Ramos (cell line): ENCODE results near the gene CAPRIN2.

ENCODE experiments used
- in situ Hi-C: fragments of 300-500 bp; cut with MboI; formaldehyde crosslinking; loops from one replicate; pipeline ENCODE4 v1.14.3; 2022; ENCODE audit warnings: low sequenced_read_pairs; ENCODE audit not compliant: unreplicated experiment

The CAPRIN2 gene

GRCh38 chr12:30769802-30770201, 15.1 kb upstream of the CAPRIN2 start:
- in situ Hi-C loops, result no loop called here

- in situ Hi-C loops, result no loop called here
These were observed 9.5 kb upstream of the CAPRIN2 start for GRCh38 chr12:30764251-30764650.

- in situ Hi-C loops, result no loop called here
These were observed 8.3 kb upstream of the CAPRIN2 start for GRCh38 chr12:30763053-30763452.

- in situ Hi-C loops, result no loop called here
These were observed 7.0 kb upstream of the CAPRIN2 start for GRCh38 chr12:30761730-30762129.

- in situ Hi-C loops, result no loop called here
These were observed 2.6 kb upstream of the CAPRIN2 start for GRCh38 chr12:30757316-30757715.

- in situ Hi-C loops, result no loop called here
These were observed 1.3 kb upstream of the CAPRIN2 start for GRCh38 chr12:30756074-30756473.

- in situ Hi-C loops, result no loop called here
These were observed 628 bp upstream of the CAPRIN2 start for GRCh38 chr12:30755395-30755762.

GRCh38 chr12:30754383-30754749, 385 bp downstream of the CAPRIN2 start:
- in situ Hi-C loops, result no loop called here

GRCh38 chr12:30753751-30754382, 884 bp downstream of the CAPRIN2 start:
- in situ Hi-C loops, result no loop called here

GRCh38 chr12:30753233-30753632, 1.5 kb downstream of the CAPRIN2 start:
- in situ Hi-C loops, result no loop called here

GRCh38 chr12:30752255-30752654, 2.5 kb downstream of the CAPRIN2 start:
- in situ Hi-C loops, result no loop called here

GRCh38 chr12:30748147-30748546, 6.6 kb downstream of the CAPRIN2 start:
- in situ Hi-C loops, result no loop called here

GRCh38 chr12:30746190-30746589, 8.6 kb downstream of the CAPRIN2 start:
- in situ Hi-C loops, result no loop called here

- in situ Hi-C loops, result no loop called here
These were observed 10.4 kb downstream of the CAPRIN2 start for GRCh38 chr12:30744321-30744720.

- in situ Hi-C loops, result no loop called here
These were observed 14.5 kb downstream of the CAPRIN2 start for GRCh38 chr12:30740274-30740673.

GRCh38 chr12:30739020-30739419, 15.7 kb downstream of the CAPRIN2 start:
- in situ Hi-C loops, result no loop called here

GRCh38 chr12:30732954-30733637, 21.7 kb downstream of the CAPRIN2 start:
- in situ Hi-C loops, result no loop called here

- in situ Hi-C loops, result no loop called here
These were observed 24.7 kb downstream of the CAPRIN2 start for GRCh38 chr12:30730011-30730410.

- in situ Hi-C loops, result no loop called here
These were observed 25.2 kb downstream of the CAPRIN2 start for GRCh38 chr12:30729547-30729946.

GRCh38 chr12:30726647-30727046, 28.1 kb downstream of the CAPRIN2 start:
- in situ Hi-C loops, result no loop called here

GRCh38 chr12:30725739-30726138, 29.0 kb downstream of the CAPRIN2 start:
- in situ Hi-C loops, result no loop called here

GRCh38 chr12:30719060-30719459, 35.7 kb downstream of the CAPRIN2 start:
- in situ Hi-C loops, result no loop called here
